HEK293T (cell line): ENCODE measurements around the gene ADCY3.

Experiments used
- ARNT ChIP-seq: fragments of 450-650 bp; IDR thresholded peaks from 2 replicates; pipeline ENCODE4 v1.6.1; 2017; ENCODE audit warnings: mild to moderate bottlenecking
- FOXA1 ChIP-seq: fragments of 450-650 bp; IDR thresholded peaks from 2 replicates; pipeline ENCODE4 v1.6.1; 2016; ENCODE audit warnings: mild to moderate bottlenecking
- FOXK2 ChIP-seq: fragments of 450-650 bp; IDR thresholded peaks from 2 replicates; pipeline ENCODE4 v1.6.1; 2016; ENCODE audit warnings: mild to moderate bottlenecking
- NFRKB ChIP-seq: fragments of 450-650 bp; IDR thresholded peaks from 2 replicates; pipeline ENCODE4 v1.6.1; 2016; ENCODE audit warnings: mild to moderate bottlenecking, moderate library complexity
- SUZ12 ChIP-seq: fragments of 450-650 bp; IDR thresholded peaks from 2 replicates; pipeline ENCODE4 v1.6.1; 2016; ENCODE audit warnings: mild to moderate bottlenecking
- ZNF384 ChIP-seq: fragments of 450-650 bp; IDR thresholded peaks from 2 replicates; pipeline ENCODE4 v1.6.1; 2016
- TF ChIP-seq, protein P1 (sequence below): fragments of 450-650 bp; IDR thresholded peaks from 2 replicates; pipeline ENCODE4 v1.6.1; 2016

DNA sequence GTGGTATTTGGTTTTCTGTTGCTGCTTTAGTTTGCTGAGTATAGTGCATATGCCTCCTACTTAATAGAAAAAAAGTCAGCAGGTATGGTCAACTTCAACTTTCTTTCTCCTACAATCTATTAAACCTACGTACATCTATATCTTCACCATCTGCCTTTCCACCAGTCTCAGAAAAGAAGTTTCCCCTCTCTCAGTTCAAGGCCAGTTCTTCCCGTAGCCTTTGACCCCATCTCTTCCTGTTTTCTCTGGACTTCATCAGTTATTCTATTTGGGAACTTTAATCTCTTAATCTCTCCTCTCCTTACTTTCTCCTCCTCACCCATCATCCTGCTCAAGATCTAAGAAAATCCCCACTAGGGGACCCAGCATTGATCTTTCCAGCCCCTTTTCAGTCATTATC lies 132.5 kb downstream of the ADCY3 start:
- no peak for TF ChIP-seq NFRKB
- no peak for TF ChIP-seq FOXA1
- TF ChIP-seq, protein P1, sequence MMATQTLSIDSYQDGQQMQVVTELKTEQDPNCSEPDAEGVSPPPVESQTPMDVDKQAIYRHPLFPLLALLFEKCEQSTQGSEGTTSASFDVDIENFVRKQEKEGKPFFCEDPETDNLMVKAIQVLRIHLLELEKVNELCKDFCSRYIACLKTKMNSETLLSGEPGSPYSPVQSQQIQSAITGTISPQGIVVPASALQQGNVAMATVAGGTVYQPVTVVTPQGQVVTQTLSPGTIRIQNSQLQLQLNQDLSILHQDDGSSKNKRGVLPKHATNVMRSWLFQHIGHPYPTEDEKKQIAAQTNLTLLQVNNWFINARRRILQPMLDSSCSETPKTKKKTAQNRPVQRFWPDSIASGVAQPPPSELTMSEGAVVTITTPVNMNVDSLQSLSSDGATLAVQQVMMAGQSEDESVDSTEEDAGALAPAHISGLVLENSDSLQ, result no peak
- no peak for TF ChIP-seq ZNF384
- TF ChIP-seq FOXK2, result no peak
- no peak for TF ChIP-seq ARNT
- TF ChIP-seq SUZ12, result no peak
